Upper lobe of right lung (tissue), 1 donor: ENCODE results near the gene LRP1B. TPM values are rescaled to one million over a fixed set of nuclear protein-coding genes. Genes with fewer than 3 reads are reported as not detected.

Experiments
- ATAC-seq: fragments of 200-7000 bp; cut with Tn5 transposase; one replicate; pipeline ENCODE4 v1.9.1; 2020; ENCODE audit warnings: mild to moderate bottlenecking, moderate library complexity
- DNase-seq: peaks from one replicate; pipeline ENCODE4 v3.0.0-alpha.2; 2020
- H3K27ac ChIP-seq: fragments of 200-600 bp; one replicate; pipeline ENCODE4 v1.8.0; 2022
- H3K27me3 ChIP-seq: fragments of 200-600 bp; one replicate; pipeline ENCODE4 v1.8.0; 2022; ENCODE audit warnings: mild to moderate bottlenecking
- H3K36me3 ChIP-seq: fragments of 200-600 bp; one replicate; pipeline ENCODE4 v1.8.0; 2022
- H3K4me1 ChIP-seq: fragments of 200-600 bp; one replicate; pipeline ENCODE4 v1.8.0; 2022
- H3K4me3 ChIP-seq: fragments of 200-600 bp; one replicate; pipeline ENCODE4 v1.8.0; 2022; ENCODE audit warnings: mild to moderate bottlenecking
- H3K9me3 ChIP-seq: fragments of 200-600 bp; one replicate; pipeline ENCODE4 v1.8.0; 2022
- CTCF ChIP-seq: fragments of 200-600 bp; IDR thresholded peaks from one replicate; pipeline ENCODE4 v1.8.0; 2022; ENCODE audit warnings: antibody characterized with exemption
- intact Hi-C: fragments of 100-400 bp; cut with DNase I; formaldehyde crosslinking; loops from one replicate; pipeline ENCODE4 v1.11.0; 2022
- total RNA-seq: library from RNA; stranded (reverse); fragmentation: NEBNext Ultra II Directional; extraction: Animal tissue kit (Norgen Biotek cat#: 25700); gene quantifications from one replicate; pipeline ENCODE4 v1.2.1, GENCODE V29; 2021
- donor health status: DM: no; HTN: yes; CAD: no; lungs with severe emphysema.

LRP1B gene
- total RNA-seq, 1 donor from 2014 or later = 0.12 TPM

- Histone ChIP-seq H3K36me3 (no peaks in the 10 kb centered on the region), H3K4me3 (no peak overlapping the region), H3K27ac (no peak overlapping the region), H3K27me3 (no peaks in the 10 kb centered on the region), H3K4me1 (no peaks in the 10 kb centered on the region), H3K9me3 (no peaks in the 10 kb centered on the region)
- DNase-seq = no peak
- intact Hi-C loops = no loop called here
- no peak for TF ChIP-seq CTCF
- ATAC-seq = no peak
Observed at GRCh38 chr2:140593132-140593531, 1537.7 kb downstream of the LRP1B start.

- no peak for ATAC-seq
- Histone ChIP-seq H3K27me3 (no peaks in the 10 kb centered on the region), H3K36me3 (no peaks in the 10 kb centered on the region), H3K4me3 (no peak overlapping the region), H3K9me3 (no peaks in the 10 kb centered on the region), H3K4me1 (no peaks in the 10 kb centered on the region), H3K27ac (no peak overlapping the region)
- TF ChIP-seq CTCF = no peak
- intact Hi-C loops = no loop called here
- DNase-seq = no peak
Observed at GRCh38 chr2:140589696-140590095, 1541.1 kb downstream of the LRP1B start.

GRCh38 chr2:140589273-140589672 lies 1541.5 kb downstream of the LRP1B start:
- no peaks in the 10 kb centered on the region for H3K4me1 ChIP-seq
- no peak overlapping the region for H3K27ac ChIP-seq
- no peaks in the 10 kb centered on the region for H3K36me3 ChIP-seq
- intact Hi-C loops = no loop called here
- no peaks in the 10 kb centered on the region for H3K9me3 ChIP-seq
- ATAC-seq = no peak
- no peaks in the 10 kb centered on the region for H3K27me3 ChIP-seq
- DNase-seq = no peak
- H3K4me3 ChIP-seq = no peak overlapping the region
- TF ChIP-seq CTCF = no peak

GRCh38 chr2:140586379-140586778 lies 1544.4 kb downstream of the LRP1B start:
- Histone ChIP-seq H3K9me3 (no peaks in the 10 kb centered on the region), H3K27me3 (no peaks in the 10 kb centered on the region), H3K27ac (no peak overlapping the region), H3K4me3 (no peak overlapping the region), H3K4me1 (no peaks in the 10 kb centered on the region), H3K36me3 (no peaks in the 10 kb centered on the region)
- intact Hi-C loops = no loop called here
- peak; percentile 83 for ATAC-seq
- DNase-seq = no peak
- peak; percentile 42 for TF ChIP-seq CTCF

- TF ChIP-seq CTCF = no peak
- H3K4me1 ChIP-seq = no peaks in the 10 kb centered on the region
- intact Hi-C loops = no loop called here
Observed at GRCh38 chr2:140585016-140585415, 1545.8 kb downstream of the LRP1B start.

GRCh38 chr2:140584471-140584870 lies 1546.3 kb downstream of the LRP1B start:
- Histone ChIP-seq H3K4me1 (no peaks in the 10 kb centered on the region), H3K4me3 (no peak overlapping the region), H3K9me3 (no peaks in the 10 kb centered on the region), H3K36me3 (no peaks in the 10 kb centered on the region), H3K27me3 (no peaks in the 10 kb centered on the region), H3K27ac (no peak overlapping the region)
- DNase-seq (no peak), ATAC-seq (no peak)
- intact Hi-C loops = no loop called here
- TF ChIP-seq CTCF = no peak

More at GRCh38 chr2:140585016-140585415, 1545.8 kb downstream of the LRP1B start:
- no peaks in the 10 kb centered on the region for H3K27me3 ChIP-seq
- H3K4me3 ChIP-seq = no peak overlapping the region
- no peaks in the 10 kb centered on the region for H3K9me3 ChIP-seq
- no peak for ATAC-seq
- H3K27ac ChIP-seq = no peak overlapping the region
- no peaks in the 10 kb centered on the region for H3K36me3 ChIP-seq
- DNase-seq = no peak
